GM21367 (cell line): ENCODE results near the gene DMD.

ENCODE experiments used
- ATAC-seq: cut with Tn5 transposase; IDR thresholded peaks from one replicate; pipeline ENCODE4 v1.9.1; 2021; ENCODE audit not compliant: unreplicated experiment

Gene DMD

GRCh38 chrX:31894152-31894551 lies 1317.2 kb downstream of the DMD start:
- ATAC-seq: no peak

DNA sequence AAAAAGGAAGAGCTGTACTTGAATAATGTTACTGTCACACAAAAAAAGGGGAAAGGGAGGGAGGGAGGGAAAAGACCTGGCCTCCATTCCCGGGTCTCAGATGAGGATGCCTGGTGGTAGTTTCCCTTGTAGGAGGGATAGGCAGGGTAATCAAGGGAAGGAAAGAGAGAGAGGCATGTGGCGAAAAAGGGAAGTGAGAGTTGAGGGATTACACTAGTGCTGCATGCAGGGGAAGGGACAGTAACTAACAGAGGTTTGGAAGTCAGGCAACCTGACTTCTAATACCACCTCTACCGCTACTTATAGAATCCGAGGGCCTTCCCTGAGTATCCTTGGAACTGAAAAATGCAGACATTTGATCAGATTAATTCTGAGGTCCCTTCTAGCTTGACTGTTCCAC lies 1317.8 kb downstream of the DMD start:
- no peak for ATAC-seq

GRCh38 chrX:31889088-31889487 lies 1322.3 kb downstream of the DMD start:
- no peak for ATAC-seq

- ATAC-seq: no peak
These were observed 1326.8 kb downstream of the DMD start for GRCh38 chrX:31884535-31884934.

GRCh38 chrX:31872007-31872406 lies 1339.3 kb downstream of the DMD start:
- ATAC-seq: no peak

DNA sequence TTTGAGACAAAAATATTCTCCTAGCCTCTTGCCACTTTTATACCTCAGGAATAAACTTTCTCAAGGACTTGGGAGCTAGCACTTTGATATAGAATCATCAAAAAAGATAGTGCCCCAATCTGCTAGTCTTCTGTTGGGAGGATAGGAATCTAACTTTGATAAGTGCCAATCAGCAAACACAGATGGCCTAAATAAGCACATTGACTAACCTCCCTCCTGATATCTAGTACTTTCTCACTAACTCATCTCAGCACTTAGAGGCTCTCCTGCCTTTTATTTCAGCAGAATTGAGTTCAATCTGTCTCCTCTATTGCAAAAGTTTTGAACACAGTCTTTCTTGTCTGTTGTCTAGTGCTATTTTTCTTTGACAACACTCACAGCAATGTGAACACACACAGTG lies 1341.1 kb downstream of the DMD start:
- ATAC-seq: no peak

- ATAC-seq: no peak
These were observed 1350.7 kb downstream of the DMD start for GRCh38 chrX:31860686-31861085.

DNA sequence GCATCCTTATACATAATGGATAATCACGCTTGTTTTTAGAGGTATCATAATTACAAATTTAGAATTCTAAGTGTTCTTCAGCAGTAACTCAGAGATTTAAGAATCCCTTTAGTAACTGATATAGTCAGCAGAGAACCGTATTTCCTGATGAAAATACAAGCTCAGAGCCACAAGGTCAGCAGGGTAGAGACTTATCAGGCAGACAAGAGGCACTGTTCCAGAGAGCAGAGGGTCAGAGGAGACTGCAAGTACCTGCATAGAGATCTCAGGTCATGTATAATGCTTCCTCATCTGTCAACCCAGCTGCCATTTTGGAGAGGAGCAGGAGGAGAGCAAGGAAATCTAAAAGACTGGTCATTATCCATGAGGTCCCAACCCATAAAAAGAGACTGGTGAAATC lies 1352.4 kb downstream of the DMD start:
- ATAC-seq: no peak

DNA sequence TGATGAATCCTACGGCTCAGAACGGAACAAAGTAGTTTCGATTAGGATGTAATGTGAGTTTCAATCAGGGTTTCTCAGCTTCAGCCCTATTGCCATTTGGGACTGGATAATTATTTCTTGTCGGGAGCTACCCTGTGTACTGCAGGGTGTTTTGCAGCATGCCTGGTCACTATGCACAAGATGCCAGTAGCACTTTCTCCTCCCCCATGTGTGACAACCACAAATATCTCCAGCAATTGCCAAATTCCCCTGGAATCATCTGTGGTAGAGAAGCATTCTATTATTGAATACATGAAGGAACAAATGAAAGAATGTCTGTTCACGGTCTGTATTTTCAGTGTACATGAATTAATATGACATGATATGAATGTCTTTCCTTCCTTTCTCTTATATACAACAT lies 1356.6 kb downstream of the DMD start:
- ATAC-seq: no peak

- ATAC-seq: no peak
These were observed 1359.6 kb downstream of the DMD start for GRCh38 chrX:31851761-31852160.

DNA sequence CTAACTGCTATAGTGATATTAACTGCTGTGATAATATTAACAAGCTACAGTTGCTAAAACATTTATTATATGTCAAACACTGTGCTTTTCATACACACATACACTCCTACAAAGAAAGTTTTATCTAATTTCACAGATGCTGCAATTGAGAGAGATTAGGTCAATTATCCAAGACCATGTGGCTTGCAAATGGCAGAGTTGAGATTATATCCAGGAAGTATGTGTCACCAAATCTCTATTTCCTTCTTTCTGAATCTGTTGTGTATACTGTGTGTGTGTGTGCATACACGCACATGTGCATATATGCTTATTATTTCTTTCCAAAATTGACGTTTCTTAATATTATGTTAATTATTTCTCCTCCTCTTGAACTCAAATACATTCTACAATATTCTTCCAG lies 1363.6 kb downstream of the DMD start:
- ATAC-seq: no peak

GRCh38 chrX:31845003-31845402 lies 1366.3 kb downstream of the DMD start:
- ATAC-seq: no peak

DNA sequence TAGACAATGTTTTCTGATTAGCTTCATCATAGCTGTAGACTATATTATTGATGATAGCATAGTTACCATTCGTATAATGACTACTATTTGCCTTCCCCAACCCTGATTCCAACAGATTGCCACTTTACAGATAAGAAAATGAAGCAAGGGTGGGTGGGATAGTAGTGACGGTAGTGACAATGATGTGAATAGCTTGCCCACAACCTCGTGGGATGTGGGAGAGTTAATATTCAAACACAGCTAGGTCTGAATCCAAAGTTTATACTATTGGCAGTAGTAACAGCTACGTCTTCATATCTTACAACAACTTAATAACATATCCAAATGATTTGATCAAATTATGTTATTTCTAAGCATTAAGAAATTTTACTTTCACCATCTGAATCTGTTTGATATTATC lies 1372.7 kb downstream of the DMD start:
- ATAC-seq: no peak

DNA sequence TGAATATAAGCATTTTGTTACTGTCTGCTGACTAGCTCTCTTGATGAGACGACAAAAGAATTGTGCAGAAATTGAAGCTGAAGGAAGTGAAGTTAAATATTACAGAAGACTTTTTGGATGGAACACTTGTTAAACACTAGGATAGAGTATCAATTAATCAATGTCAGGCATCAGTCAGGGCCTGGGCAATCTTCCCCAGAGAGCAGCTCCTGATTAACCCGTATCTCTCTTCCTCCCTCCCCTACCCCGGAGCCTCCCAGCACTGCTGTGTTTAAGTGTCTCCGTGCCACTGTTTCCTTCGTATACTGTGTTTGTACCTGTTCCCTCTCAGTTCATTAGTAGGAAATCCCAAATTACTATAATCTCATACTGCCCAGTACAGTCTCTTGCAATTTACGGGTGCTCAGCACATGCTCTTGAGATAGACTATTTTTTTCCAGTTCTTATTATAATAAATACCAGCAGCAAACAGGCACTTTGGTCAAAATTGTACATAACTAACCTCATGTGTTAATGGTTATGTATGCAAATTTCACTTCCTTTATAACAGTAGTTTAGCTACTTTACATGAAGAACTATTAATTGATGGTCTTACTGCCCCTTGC lies 1373.8 kb downstream of the DMD start:
- no peak for ATAC-seq

DNA sequence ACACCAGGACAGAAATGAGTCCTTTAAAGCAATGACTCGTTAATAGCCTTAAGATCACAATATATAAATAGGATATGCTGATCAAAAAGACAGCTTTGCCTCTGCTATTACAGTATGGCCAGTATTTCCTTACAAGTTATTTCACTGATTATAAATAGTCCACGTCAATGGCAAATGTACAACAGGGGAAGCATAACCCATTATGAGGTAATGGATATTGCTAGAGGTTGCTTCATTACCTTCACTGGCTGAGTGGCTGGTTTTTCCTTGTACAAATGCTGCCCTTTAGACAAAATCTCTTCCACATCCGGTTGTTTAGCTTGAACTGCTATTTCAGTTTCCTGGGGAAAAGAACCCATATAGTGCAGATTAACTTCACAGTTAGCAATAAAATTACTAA lies 1374.9 kb downstream of the DMD start:
- no peak for ATAC-seq

GRCh38 chrX:31832263-31832662 lies 1379.1 kb downstream of the DMD start:
- no peak for ATAC-seq

DNA sequence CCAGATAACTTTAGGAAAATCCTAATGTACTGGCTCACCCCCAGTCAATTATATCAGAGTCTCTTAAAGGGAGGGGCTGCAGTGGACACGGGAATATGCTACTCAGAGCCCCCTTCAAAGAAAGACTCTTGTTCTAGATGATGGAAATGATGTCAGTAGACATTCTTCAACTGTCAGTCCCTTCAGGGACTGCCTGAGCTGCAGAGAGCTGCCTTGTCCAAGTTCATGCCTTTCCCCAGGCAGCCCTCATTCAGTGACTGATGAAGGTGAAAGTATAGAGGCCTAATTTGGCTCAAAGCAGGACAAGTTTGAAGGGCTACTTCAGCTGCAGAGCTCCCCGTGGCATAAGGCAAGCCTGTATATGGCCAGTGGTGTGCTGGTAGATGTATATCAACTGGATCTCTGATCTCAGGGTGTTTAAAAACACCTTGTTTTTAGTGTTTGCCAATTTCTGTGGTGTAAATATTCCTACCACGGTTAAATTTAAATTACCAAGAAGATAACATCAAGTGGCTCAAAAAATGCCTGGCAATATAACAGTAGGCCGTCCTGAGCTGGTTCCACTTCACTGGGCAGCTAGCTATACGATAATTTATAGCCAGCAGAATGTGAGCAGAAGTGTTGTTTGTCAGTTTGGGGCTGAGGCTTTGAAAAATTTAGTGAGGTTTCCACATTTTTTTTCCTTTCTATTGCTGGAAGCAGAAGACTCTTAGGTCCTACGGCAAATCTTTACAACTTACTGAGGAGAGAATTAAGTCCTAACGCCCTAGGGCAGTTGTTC lies 1390.7 kb downstream of the DMD start:
- ATAC-seq: no peak

DNA sequence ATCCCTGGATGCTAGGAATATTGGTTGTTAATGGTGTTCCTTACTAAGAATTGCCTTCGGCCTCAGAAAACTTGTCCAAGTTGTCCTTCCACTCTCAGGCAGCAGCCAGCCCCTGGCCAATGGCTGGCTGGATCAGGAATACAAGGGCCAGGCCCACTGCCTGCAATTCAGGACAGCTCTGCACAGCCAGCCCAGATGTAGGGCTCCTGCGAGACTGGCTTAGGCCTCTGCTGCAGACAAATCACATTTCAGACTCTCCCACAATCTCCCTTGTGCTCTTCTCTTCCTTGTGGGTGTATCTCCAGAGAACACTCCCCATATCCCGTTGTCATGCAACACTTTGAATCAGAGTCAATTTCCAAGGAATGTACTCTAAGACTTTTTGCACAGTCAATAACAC lies 1391.9 kb downstream of the DMD start:
- no peak for ATAC-seq

DNA sequence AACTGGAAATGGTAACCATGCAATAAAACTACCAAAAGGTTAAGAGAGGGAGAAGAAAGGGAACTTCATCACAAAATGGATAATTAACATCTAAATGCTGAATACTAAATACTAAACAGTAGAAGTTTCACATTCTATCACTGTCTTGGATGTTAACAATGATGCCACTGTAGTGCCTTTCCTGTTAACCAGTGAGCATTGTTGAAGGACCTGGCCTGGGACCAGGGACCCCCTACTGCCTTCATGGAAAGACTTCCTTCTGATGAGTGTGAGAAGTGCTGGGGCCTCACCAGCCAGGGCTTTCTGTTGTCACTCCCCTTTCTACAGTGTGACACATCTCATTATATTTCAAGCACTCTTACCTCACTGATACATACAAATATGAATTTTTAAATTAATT lies 1400.2 kb downstream of the DMD start:
- ATAC-seq: no peak

GRCh38 chrX:31808357-31808756 lies 1403.0 kb downstream of the DMD start:
- ATAC-seq: no peak

DNA sequence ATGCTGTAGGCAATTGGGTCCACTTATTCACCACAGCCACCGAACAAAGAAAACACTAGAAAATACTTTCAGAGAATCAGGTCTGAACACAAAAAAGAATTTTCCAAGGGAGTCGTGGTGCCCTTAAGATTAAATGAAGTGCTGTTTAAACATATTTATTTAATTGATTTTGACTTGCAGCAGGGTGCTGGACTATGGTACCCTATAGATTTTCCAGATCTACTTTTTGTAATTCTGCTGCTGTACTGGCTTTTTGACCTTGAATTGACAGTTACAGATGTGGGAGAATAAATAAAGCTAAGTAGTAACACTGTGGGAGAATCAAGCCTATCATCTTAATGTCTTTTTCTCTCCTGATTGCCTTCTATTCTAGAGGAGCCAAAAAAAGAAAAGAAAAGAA lies 1404.2 kb downstream of the DMD start:
- no peak for ATAC-seq

DNA sequence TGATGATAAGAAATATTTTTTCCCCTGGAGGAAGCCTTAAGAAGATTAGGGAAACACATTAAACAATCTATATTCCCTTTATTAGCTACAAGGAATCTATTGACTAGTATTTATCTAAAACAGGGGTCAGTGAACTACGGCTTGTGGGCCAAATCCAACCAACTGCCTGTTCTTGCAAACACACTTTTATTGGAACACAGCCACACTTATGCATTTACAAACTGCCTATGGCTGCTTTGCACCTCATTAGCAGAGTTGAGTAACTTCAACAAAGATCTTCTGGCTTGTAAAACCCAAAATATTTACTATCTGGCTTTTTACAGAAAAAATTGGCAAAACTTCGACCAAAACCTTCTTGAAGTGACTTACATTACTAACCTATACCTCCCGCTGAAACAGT lies 1405.6 kb downstream of the DMD start:
- ATAC-seq: no peak

DNA sequence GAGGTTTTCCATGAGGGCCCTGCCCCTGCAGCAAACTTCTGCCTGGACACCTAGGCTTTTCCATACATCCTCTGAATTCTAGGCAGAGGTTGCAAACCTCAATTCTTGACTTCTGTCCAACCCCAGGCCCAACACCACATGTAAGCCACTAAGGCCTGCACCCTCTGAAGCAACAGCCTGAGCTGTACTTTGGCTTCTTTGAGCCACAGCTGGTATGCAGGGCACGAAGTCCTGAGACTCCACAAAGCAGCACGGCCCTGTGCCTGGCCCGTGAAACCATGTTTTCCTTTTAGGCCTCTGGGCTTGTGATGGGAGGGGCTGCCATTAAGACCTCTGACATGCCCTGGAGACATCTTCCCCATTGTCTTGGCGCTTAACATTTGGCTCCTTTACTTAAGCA lies 1411.1 kb downstream of the DMD start:
- no peak for ATAC-seq
